ENCODE results near the gene CCNI.
A peak's percentile ranks its signal among the peaks of the same experiment; 100 is the strongest.
"Not testable (repeated sequence)": the region's sequence is repeated elsewhere in the genome, so short reads cannot be mapped to it uniquely, and the experiment has no call there.

The CCNI gene

DNA sequence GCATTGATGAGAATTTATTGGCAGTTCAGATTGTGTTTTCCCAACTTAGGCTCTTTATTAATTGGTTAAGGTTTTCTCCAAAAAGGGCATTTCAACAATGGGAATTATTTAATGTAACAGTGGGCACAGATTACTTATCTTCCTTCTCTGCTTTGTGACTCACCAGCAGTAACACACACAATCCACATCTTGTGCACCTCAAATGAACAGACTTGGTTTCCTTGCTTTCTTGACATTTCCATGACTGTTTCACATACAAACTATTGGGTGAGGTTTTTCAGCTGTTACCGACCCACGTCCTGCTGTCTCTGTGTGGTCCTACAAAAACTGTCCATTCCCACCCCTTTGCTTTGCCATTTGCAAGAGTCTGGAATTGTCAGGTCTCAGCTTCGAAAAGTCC, 38.1 kb downstream of the CCNI start:
- DNase-seq: no peak

DNA sequence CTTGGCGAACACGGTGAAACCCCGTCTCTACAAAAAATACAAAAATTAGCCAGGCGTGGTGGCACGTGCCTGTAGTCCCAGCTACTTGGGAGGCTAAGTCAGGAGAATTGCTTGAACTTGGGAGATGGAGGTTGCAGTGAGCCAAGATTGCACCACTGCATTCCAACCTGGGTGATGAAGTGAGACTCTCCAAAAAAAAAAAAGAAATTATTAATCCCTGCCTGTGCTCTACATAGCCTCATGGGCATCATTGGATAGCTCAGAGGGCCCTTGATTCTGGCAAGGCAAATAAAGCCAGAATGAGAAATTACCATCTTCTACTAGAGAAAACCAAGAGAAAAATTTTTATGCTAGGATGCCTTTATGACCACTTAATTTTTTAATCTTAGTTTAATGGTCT, 38.6 kb downstream of the CCNI start:
- DNase-seq: not testable (repeated sequence)

DNA sequence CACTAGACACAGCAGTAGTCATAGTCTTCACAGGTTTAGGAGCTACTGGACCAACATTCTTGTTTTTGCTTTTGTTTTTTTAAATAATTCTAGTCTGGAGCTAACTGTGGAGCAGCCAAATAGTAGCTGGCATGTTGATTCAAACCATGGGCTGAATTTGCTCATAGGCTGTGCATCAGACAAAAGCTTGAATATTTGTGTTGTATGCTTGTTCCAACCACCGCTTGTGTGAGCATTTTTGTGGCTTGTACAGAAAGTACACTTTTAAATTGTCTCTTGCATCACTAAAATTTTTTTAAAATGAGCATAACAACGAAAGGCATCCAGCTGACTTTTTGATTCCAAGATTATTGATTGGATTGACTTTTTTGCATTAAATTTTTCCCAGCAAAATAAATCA, 39.6 kb downstream of the CCNI start:
- no peak for DNase-seq

DNA sequence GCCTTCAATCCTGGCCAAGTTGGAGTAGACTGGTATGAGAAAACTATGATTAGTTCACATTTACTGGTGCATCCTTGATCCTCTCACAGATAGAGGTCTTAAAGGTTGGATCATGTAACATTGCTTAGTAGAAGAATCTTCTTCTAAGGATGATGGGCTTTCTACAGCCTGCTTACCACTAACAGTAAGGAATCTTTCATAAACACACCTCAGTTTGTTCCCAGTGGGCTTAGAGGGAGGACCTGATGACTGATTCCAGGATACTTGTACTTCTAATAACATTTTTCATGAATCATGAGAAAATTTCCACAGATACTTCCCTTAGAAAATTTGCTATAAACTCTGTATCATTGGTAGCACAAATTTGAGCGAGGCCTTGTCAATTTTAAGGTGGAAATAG, 40.6 kb downstream of the CCNI start:
- DNase-seq: no peak

DNA sequence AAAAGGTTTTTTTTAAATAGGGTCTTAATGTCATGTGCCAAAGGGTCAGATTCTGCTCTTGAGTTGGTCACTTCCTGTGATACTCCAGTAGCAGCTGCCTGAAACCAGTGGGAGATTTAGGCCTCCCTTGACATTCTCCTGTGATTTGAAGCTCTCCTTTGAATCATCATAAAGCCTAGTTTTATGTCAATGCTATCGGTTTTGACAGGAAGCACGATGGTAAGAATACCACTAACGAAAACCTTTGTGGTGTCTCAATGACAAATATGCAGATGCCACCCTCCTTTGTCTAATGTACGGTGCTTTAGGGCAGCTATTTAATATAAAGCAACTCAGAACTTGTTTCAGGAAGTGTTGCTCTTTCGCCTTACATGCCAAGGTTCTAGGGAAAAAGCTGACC, 44.2 kb downstream of the CCNI start:
- DNase-seq: no peak

DNA sequence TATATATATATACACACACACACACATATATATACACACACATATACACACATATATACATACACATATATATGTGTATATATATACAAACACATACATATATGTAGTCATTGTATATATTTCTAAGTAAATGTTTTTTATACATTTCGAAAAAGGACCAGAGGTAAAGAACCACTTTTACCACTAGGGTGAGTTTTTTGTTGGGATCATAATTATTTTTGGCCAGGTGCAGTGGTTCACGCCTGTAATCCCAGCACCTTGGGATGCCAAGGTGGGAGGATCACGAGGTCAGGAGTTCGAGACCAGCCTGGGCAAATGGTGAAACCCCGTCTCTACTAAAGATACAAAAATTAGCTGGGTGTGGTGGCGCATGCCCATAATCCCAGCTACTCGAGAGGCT, 46.0 kb downstream of the CCNI start:
- not testable (repeated sequence) for DNase-seq

DNA sequence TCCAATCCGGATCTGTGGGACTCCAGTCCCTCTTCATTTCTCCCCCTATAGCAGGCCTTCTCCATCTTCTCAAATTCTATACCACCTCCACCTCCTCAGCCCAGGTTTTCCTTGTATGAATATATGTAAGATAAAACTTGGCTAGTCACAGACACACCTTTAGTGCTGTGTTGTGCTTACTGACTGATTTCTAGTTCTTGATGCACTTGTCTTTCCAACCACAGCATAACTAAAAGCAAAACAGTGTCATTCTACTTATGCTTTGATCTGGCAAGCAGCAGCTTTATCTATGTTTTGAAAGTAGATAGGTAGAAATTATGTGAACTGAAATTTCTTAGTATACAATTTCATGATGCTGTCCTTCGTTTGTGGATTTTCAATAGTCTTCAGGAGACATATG, 47.5 kb downstream of the CCNI start:
- DNase-seq: no peak

DNA sequence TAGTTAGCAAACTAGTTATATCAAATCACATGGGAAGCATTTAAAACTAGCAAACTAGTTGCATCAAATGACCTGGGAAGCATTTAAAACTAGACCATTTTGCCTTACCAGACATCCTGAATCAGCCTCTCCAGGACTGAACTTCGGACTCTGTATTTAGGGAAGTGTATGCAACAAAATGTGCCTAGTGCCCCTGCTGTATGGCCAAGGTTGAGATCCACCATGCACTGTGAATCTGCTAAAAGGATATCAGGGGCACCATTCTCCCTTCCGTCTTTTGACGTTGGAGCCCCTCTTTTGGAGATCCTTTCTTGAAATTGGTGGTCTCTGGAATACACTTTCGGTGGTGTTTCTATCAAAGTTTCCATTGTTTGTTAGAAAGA, 49.5 kb downstream of the CCNI start:
- DNase-seq: no peak

DNA sequence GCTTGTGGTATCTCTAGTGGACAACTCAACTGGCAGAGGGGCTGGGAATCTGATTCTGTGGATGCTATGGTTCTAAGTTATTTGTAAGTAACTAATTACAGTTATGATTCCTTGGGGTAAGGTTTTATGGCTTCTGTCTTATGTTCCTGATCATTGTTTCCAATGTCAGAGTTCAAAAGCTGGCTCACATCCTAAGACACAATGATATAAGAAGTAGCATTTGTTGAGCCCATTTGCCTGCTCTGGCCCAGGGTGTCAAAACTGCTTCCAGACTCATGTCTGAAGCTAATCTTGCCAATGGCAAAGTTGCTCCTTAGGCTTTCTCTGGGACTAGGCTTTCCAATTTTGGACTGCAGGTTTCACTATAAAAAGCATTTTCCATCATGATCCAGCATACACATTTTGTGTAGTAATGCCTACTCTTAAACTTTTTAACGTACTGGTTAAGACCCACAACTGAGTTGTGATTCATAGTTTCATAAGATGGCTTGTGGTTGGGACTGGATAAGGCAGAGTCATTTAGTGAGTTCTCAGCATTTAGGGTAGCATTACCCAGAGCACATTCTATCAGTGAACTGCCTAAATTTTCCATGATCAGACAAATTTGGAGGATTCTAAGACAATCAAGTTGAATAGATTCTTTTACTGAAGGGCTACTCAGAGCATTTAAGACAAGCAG, 50.0 kb downstream of the CCNI start:
- DNase-seq: no peak

DNA sequence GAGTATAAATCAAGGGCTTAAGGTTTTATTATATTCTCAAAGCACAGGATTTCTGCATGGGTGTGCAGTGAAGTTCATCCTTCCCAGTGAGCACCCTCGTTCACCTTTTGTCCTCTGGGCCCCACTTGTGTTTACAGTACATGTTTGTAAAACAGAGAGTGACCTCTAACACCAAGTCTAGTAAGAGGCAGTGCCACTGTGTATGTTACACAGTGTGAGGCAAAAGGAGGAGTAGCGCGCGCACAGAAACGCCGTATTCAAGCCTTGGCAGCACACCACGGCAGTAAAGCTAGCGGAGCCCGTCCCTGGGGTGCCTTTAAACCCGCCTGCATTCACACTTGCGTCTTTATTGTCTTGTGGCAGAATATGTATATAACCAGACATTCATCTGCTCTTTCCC, 51.9 kb downstream of the CCNI start:
- no peak for DNase-seq

DNA sequence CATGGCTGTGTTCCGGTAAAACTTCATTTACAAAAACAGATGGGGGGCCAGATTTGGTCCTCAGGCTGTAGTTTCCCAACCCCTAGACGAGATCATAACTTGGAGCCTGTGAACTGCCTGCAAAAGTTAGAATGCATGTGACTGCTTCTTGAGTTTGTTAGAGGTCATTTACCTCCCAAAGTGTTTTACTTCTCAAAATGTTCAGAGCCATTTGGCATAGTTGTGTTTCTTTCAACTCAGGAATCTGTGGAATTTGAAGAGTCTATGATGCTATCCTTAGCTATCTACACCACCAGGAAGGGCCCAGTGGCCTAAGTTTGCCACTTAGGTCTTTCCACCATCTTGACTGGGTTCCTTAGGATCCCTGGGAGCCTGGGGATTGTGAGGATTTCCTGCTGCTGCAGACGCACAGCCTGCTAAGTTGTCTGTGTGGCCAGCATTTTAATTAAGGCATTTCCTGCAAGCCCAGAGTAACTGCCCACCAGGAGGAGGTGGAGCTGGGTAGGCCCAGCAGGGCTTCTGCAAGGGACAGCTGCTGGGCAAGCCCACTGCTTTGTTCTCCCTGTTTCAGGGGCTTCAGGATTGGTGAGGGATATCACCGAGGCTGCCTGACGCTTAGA, 53.1 kb downstream of the CCNI start:
- no peak for DNase-seq

DNA sequence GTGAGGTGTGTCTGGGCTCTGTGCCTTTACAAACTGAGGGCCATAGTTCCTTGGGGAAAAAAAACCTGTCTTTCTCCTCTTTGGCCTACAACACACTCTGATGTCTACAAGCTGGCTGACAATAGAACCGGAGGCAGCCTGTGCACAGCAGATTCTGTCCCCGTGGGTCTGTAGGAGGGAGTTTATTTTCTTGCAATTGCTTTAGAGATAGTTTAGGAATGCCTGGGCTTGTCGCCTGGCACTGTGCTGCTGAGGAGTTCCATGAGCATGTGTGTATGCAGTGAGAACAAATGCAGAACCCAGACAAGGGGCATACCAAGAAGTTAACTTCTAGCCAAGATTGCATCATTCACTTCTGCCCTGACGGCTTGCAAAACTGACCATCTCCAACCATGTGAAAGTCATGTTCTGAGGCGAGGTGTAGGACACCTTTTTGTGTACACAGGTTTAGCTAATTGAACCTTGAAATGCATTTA, 54.1 kb downstream of the CCNI start:
- DNase-seq: no peak

DNA sequence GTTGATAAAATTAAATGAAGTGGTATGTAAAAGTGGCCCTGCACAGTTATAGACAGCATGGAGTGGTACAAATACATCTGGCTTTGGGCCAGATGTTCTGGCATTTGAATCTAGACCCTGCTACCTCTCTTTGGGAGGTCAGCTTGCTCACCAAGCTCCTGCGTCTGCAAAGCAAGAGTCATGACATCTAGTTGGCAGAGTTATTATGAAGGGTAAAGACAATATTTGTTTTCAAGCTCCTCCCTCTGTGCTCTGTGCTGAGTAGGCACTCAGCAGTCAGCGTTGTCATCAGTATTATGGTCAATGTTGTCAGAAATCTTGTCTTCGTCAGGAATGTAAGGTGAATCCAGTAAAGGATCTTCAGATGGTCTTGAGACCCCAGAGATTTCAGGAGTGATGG, 55.8 kb downstream of the CCNI start:
- DNase-seq: no peak

DNA sequence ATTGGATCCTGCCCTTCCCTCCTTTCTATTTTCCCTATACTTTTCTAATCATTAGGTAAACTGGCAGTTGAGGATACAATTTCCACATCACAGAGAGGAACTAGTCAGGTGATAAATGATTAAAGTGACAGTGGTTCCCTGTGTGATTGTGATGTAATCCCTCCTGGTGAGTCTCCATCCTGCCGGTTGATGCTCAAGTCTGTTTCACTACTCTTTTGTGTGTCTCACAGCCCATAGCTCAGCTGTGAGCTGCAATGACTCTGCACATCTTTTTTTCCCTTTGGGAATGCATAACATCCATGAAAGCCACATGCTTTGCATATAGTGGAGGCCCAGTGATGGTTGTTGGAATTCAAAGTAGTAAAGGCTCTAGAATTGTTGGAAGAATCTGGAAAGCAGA, 60.4 kb downstream of the CCNI start:
- DNase-seq: no peak

DNA sequence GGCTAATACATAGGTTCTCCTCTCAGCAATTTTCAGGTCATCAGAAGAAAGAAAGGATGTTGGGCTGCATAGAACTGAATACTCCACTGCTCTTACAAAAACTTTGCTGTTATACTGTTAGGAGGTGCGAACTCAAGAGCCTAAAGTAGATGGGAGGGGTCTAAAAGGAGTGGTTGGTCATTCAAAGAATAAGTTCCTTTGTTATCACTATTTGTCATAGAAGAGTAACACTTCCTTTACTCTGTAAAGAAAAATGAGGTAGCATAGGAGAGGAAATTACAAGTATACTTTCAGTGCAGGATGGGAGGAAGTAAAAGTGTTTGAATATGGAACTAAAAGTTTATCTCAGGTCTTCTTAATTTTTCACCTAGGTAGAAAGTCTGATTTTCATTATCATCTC, 61.5 kb downstream of the CCNI start:
- DNase-seq: no peak

DNA sequence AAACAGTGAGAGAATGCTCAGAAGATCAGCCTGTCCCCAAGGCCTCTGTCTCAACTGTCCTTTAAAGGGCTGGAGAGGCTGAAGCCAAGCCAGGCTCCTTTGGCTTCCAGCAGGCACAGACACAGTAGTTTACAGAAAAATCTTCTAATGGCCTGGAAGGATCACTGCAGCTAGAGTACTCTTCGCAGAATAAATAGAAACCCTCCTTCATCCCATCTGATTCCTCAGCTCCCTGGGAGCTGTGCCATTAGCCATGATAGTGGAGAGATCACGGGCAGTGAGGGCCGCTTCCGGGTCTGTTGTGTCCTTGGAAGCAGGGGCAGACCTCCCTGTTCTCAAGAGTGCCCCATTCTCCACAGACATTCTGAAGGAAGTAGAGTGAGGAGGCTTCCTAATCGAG, 63.1 kb downstream of the CCNI start:
- no peak for DNase-seq

DNA sequence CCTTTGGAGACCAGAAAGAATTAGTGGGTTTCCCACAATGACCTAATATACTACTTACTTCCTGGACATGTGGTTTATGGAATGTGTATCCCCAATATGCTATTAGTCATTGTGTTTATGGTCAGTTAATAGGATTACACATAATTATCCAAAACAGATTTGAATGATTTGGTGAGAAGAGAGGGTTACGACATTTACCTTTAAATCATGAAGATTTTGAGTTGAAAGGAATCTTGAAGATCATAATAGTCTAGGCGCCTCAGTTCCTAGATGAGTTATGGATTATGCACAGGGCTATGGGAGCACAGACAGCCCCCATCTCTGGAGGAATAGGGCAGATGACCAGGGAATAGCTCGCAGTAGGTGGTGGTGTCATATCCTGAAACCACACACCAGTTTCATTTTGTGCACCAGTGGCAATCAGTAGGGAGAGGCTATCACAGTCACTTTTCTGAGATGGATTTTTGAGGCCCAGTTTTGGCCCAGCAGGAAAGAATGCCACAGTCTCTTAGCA, 64.9 kb downstream of the CCNI start:
- DNase-seq: no peak

DNA sequence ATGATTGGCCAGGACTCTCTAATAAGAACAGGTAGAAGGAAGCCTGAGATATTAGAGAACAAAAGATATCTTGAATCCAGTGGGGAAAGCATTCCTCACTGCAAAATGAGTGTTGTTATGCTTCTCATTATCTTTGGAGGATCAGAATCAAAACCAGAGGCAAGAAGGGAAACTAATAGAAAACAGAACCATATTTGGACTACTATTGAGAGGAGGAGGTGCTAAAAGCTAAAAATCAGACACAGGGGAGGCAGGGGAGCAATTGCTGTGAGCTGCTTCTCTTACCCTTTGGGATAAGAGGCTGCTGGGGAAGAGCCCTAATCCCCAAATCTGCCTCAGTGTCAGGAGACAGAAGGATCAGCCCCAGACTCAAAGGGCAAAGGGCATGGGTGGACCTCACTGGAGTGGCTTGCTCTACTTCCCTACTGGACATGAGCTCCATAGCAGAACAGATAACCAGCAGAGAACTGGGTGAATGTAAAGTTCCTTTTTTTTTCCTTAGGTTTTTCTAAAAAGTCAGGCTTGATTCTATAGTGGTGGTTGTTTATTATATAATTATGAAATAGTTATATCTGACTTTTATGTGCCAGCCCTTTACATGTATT, 66.2 kb downstream of the CCNI start:
- DNase-seq: no peak

DNA sequence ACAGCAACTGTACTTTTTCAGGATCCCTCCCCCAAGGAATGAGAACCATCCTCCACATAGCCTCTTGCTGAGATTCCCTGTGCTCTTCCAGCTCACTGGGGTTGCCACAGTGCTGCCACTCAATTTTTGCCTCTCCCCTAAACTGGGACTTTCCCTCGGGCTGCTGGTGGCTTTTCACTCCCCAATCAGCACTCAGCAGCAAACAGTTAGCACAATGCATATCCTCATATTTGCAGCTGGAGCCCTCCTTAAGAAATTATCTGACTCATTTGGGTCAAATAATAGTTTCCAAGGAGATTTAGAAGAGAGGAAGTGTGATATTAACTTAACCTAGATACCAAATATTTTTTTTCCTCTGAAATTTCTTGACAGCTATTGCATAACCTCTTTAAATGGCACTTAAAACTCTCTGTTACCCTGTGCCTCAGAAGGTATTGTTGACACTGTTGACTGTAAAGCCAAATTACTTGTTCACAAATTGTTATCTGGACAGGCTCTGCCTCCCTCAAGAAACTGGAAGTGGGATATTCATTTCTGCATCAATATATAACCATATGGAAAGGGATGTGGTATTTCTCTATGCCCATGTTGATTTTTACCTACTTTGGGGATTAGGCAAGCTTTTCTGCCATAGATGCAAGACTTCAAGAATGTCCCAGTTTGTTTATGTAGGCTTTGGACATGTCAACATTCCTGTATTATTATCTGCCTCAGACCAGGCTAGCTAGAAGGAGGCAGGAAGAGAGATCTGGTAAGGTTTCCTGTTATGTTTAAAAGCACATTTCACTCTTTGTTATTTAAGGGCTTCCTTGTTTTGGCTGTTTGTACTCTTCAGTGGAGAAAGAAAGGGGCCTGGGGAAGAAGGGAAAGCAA, 68.2 kb downstream of the CCNI start:
- DNase-seq: peak in 1 of 2 experiments; percentile 46

DNA sequence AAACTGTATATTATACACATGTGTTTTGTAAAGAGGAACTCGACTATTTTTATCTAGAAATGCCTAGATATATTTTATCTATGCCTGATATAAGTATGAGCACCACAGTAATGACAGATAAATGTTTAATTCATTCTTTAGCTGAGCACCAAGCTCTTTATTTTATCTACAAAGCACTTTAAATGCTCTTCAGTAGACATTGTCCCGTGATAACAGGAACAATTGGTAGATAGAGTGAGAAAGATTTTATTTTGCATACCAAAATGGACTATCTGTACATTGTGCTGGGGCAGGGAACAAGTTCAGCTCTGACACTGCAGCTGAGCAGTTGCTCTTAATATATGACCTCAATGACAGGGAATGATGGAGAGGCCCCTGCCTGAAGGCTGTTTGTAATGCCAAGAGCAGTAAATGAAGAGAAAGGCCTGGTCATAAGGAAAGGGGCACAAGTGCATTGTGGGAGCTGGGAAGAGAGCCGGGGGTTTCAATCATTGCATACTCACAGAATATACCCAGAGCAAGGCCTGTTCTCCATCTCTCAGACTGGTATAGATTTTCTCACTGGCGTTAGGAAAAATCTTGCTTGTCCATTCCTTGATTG, 68.9 kb downstream of the CCNI start:
- DNase-seq: no peak

DNA sequence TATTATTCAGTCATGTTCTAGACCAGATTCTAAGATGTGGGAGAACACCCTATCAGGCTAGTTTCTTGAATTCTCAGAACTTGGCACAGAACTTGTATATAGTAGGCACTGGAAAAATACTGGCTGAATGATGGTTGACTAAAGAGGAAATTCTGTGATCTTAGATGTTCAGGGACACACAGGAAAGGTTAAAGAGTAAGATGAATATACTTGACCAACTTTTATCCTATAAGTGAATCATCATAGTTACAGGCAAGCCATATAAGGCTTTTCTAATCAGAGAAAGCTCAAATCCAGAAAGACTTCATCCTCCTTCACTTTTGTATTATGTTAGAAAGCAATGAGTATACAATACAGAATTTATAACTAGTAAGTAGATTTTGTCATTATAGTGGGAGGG, 72.4 kb downstream of the CCNI start:
- no peak for DNase-seq

DNA sequence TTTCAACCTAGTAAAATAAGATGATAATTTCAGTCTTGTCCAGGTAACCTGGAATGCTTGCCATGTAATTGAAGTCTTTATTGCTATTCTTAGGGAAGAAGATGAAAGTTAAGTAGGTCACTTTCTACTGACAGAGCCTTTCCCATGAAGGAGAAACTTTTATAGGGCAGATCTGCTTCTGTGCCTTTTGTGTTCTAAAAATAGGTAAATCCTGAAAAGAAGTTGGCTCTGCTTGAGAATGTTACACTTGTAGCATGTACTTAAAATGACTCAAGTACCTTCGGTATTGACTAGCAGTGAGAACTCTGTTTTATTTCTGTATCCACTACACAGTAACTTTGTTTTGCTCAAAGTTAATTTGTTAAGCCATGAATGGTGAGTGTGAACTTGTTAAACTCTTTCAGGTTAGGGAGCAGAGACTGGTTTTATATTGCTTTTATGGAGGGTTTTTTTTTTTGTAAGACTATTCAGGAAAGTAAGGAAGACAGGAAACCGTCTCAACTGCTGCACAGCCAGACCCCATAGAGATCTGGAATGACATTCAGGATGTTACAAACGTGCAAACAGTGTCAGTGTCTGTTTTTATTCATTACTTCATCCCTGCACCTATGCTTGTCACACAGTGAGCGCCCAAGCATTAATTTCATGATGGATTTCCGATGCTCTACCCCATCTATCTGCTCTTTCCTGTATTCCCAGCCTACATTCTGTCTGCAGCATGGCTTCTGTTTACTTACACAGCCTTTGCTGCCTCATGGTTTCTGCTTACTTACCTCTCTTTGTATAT, 73.3 kb downstream of the CCNI start:
- no peak for DNase-seq

All from activated CD4-positive, alpha-beta T cell treated with anti-CD3 and anti-CD28 coated beads, Interleukin-2, amount 50 U/mL, for 48 hours (primary cell).